GM13977 (cell line): ENCODE results near the gene NCAPD2.

Experiments
- DNase-seq: peaks from one replicate; pipeline ENCODE4 v3.0.0; 2012; ENCODE audit warnings: low spot score
- CTCF ChIP-seq: IDR thresholded peaks from 2 replicates; pipeline ENCODE4 v1.5.1; 2012; ENCODE audit warnings: mild to moderate bottlenecking, control low read depth; ENCODE audit not compliant: insufficient read depth; ENCODE audit errors: extremely low read depth, missing control alignments
- in situ Hi-C: fragments of 300-500 bp; cut with MboI; formaldehyde crosslinking; loops from one replicate; pipeline ENCODE4 v1.12.0; 2022; ENCODE audit warnings: low sequenced_read_pairs, low pct_unique_long_range_greater_than_20kb, mixed read lengths, inconsistent platforms; ENCODE audit not compliant: unreplicated experiment

Gene NCAPD2

GRCh38 chr12:6493497-6494257 lies at the start of gene NCAPD2:
Gene NCAPD2 (plus strand): TSS chr12:6494102. CDS start chr12:6495099, 997 bp downstream.
- peak; percentile 95 for DNase-seq
- TF ChIP-seq CTCF, result no peak
- in situ Hi-C loops, result no loop called here

- in situ Hi-C loops, result no loop called here
- DNase-seq, result no peak
- TF ChIP-seq CTCF, result no peak
Measured at GRCh38 chr12:6444704-6445688, 48.9 kb upstream of the NCAPD2 start, which contains the start of gene CD27. Gene CD27 (plus strand): TSS chr12:6444955. CDS start chr12:6445096, 141 bp downstream.

GRCh38 chr12:6450091-6450868 lies 43.6 kb upstream of the NCAPD2 start:
- in situ Hi-C loops, result no loop called here
- DNase-seq, result no peak
- no peak for TF ChIP-seq CTCF

- no peak for DNase-seq
- in situ Hi-C loops, result no loop called here
- no peak for TF ChIP-seq CTCF
Measured at GRCh38 chr12:6450869-6451347, 43.0 kb upstream of the NCAPD2 start.

- peak; percentile 9 for TF ChIP-seq CTCF
- in situ Hi-C loops, result no loop called here
- peak; percentile 79 for DNase-seq
Measured at GRCh38 chr12:6451348-6452244, 42.3 kb upstream of the NCAPD2 start, which contains the start of gene TAPBPL. Gene TAPBPL (plus strand): TSS chr12:6452042. CDS start chr12:6452249, 207 bp downstream.
